ENCODE results near the gene FRMD4A.
A peak's percentile ranks its signal among the peaks of the same experiment; 100 is the strongest.
"Not testable (repeated sequence)": the region's sequence is repeated elsewhere in the genome, so short reads cannot be mapped to it uniquely, and the experiment has no call there.

FRMD4A gene

GRCh38 chr10:13978533-13979115, 352.1 kb downstream of the FRMD4A start:
- peak; percentile 86 for DNase-seq (ENCODE audit: low read depth)

- no peak for DNase-seq (ENCODE audit: low read depth)
These were observed 352.7 kb downstream of the FRMD4A start for GRCh38 chr10:13977861-13978532.

- DNase-seq (ENCODE audit: low read depth) = no peak
These were observed 357.0 kb downstream of the FRMD4A start for GRCh38 chr10:13973742-13974141.

- no peak for DNase-seq (ENCODE audit: low read depth)
These were observed 358.1 kb downstream of the FRMD4A start for GRCh38 chr10:13972609-13973008.

- DNase-seq (ENCODE audit: low read depth) = no peak
These were observed 358.9 kb downstream of the FRMD4A start for GRCh38 chr10:13971601-13972475.

- DNase-seq (ENCODE audit: low read depth) = no peak
These were observed 359.8 kb downstream of the FRMD4A start for GRCh38 chr10:13970957-13971353.

- no peak for DNase-seq (ENCODE audit: low read depth)
These were observed 360.3 kb downstream of the FRMD4A start for GRCh38 chr10:13970236-13970956.

GRCh38 chr10:13969792-13970140, 361.0 kb downstream of the FRMD4A start:
- no peak for DNase-seq (ENCODE audit: low read depth)

GRCh38 chr10:13969118-13969791, 361.5 kb downstream of the FRMD4A start:
- DNase-seq (ENCODE audit: low read depth) = no peak

GRCh38 chr10:13961853-13962252, 368.9 kb downstream of the FRMD4A start:
- DNase-seq (ENCODE audit: low read depth) = no peak

- peak; percentile 91 for DNase-seq (ENCODE audit: low read depth)
These were observed 369.6 kb downstream of the FRMD4A start for GRCh38 chr10:13961097-13961496.

GRCh38 chr10:13960603-13961002, 370.1 kb downstream of the FRMD4A start:
- DNase-seq (ENCODE audit: low read depth) = no peak

- DNase-seq (ENCODE audit: low read depth) = no peak
These were observed 371.0 kb downstream of the FRMD4A start for GRCh38 chr10:13959443-13960359.

- no peak for DNase-seq (ENCODE audit: low read depth)
These were observed 372.9 kb downstream of the FRMD4A start for GRCh38 chr10:13957856-13958255.

GRCh38 chr10:13956826-13957225, 373.9 kb downstream of the FRMD4A start:
- peak; percentile 54 for DNase-seq (ENCODE audit: low read depth)

GRCh38 chr10:13955409-13956068, 375.2 kb downstream of the FRMD4A start:
- no peak for DNase-seq (ENCODE audit: low read depth)

- not testable (repeated sequence) for DNase-seq (ENCODE audit: low read depth)
These were observed 376.5 kb downstream of the FRMD4A start for GRCh38 chr10:13954195-13954594.

GRCh38 chr10:13953371-13953770, 377.4 kb downstream of the FRMD4A start:
- DNase-seq (ENCODE audit: low read depth) = no peak

GRCh38 chr10:13950543-13950939, 380.2 kb downstream of the FRMD4A start:
- DNase-seq (ENCODE audit: low read depth) = no peak
